ENCODE results near the gene KAT6B.

The KAT6B gene

GRCh38 chr10:75074711-75075445, 248.5 kb downstream of the KAT6B start:
- Histone ChIP-seq H3K9me3 (no peaks in the 10 kb centered on the region), H3K4me3 (ENCODE audit: low read depth, low read length) (no peak overlapping the region), H3K36me3 (no peaks in the 10 kb centered on the region), H3K27me3 (no peaks in the 10 kb centered on the region), H3K4me1 (peaks cover 11% of the 10 kb centered on the region)
- no peak for TF ChIP-seq CTCF (IDR thresholded peaks at IDR 0.05; ENCODE audit: low read depth, low read length)
- DNase-seq, result no peak

GRCh38 chr10:75076348-75076747, 249.9 kb downstream of the KAT6B start:
- Histone ChIP-seq H3K4me3 (ENCODE audit: low read depth, low read length) (no peak overlapping the region), H3K27me3 (no peaks in the 10 kb centered on the region), H3K36me3 (no peaks in the 10 kb centered on the region), H3K9me3 (no peaks in the 10 kb centered on the region), H3K4me1 (peaks cover 2% of the 10 kb centered on the region)
- DNase-seq, result no peak
- TF ChIP-seq CTCF (IDR thresholded peaks at IDR 0.05; ENCODE audit: low read depth, low read length), result no peak

GRCh38 chr10:75079436-75080083, 253.2 kb downstream of the KAT6B start:
- TF ChIP-seq CTCF (IDR thresholded peaks at IDR 0.05; ENCODE audit: low read depth, low read length), result no peak
- Histone ChIP-seq H3K4me3 (ENCODE audit: low read depth, low read length) (no peak overlapping the region), H3K27me3 (no peaks in the 10 kb centered on the region), H3K9me3 (no peaks in the 10 kb centered on the region), H3K4me1 (peaks cover under 1% of the 10 kb centered on the region), H3K36me3 (no peaks in the 10 kb centered on the region)
- no peak for DNase-seq

GRCh38 chr10:75080554-75080953, 254.2 kb downstream of the KAT6B start:
- no peaks in the 10 kb centered on the region for H3K9me3 ChIP-seq
- no peak for TF ChIP-seq CTCF (IDR thresholded peaks at IDR 0.05; ENCODE audit: low read depth, low read length)
- H3K27me3 ChIP-seq, result no peaks in the 10 kb centered on the region
- H3K4me3 ChIP-seq (ENCODE audit: low read depth, low read length), result no peak overlapping the region
- peaks cover 5% of the 10 kb centered on the region for H3K4me1 ChIP-seq
- no peak for DNase-seq
- no peaks in the 10 kb centered on the region for H3K36me3 ChIP-seq

GRCh38 chr10:75081379-75081778, 255.0 kb downstream of the KAT6B start:
- Histone ChIP-seq H3K9me3 (no peaks in the 10 kb centered on the region), H3K4me1 (peaks cover 5% of the 10 kb centered on the region), H3K4me3 (ENCODE audit: low read depth, low read length) (no peak overlapping the region), H3K36me3 (no peaks in the 10 kb centered on the region), H3K27me3 (no peaks in the 10 kb centered on the region)
- DNase-seq, result no peak
- no peak for TF ChIP-seq CTCF (IDR thresholded peaks at IDR 0.05; ENCODE audit: low read depth, low read length)

Measured in BE2C (cell line).